Measurements from ENCODE around the gene RGP1.
A peak's percentile ranks its signal among the peaks of the same experiment; 100 is the strongest.

RGP1 gene, protein sequence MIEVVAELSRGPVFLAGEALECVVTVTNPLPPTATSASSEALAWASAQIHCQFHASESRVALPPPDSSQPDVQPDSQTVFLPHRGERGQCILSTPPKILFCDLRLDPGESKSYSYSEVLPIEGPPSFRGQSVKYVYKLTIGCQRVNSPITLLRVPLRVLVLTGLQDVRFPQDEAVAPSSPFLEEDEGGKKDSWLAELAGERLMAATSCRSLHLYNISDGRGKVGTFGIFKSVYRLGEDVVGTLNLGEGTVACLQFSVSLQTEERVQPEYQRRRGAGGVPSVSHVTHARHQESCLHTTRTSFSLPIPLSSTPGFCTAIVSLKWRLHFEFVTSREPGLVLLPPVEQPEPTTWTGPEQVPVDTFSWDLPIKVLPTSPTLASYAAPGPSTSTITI

DNA sequence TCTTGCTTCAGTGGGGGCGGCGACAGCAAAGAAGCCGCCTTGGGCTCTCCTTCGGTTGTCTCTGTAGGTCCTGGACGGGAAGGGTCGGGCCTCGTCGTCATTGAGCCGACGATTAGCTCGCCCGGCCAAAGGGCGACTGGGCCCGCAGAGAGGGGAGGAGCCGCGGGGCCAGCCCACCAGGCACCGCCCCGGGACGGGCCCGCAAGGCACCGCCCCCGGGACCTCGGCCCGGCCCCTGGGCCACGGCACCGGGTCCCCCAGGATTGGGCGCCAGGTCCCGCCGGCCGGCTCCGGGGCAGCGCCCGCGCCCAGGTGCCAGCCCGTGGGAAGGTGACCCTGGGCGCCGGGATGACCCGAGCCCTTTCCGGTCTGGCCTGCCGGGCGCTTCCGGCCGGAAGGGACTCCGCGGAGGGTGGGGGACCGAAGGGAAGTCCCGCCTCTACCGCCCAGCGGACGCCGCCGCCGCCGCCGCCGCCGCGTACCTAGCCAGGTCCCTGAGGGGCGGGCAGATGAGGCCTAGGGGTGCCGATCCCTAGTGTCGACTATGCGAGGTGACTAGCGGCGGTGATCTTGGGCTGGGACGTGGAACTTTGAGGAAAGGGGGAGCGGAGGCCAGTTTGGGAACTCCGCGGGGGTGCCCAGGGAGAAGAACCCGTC is at the start of gene RGP1, which contains the start of gene GBA2:
Gene RGP1 (plus strand): TSS at position 430 of the 657 bp plus-strand sequence. CDS start 469 bp downstream, outside the sequence.
Gene GBA2 (minus strand): TSS at position 371 of the 657 bp plus-strand sequence. CDS start 524 bp downstream, outside the sequence.
- peak; percentile 73 for DNase-seq (ENCODE audit: low spot score)

DNA sequence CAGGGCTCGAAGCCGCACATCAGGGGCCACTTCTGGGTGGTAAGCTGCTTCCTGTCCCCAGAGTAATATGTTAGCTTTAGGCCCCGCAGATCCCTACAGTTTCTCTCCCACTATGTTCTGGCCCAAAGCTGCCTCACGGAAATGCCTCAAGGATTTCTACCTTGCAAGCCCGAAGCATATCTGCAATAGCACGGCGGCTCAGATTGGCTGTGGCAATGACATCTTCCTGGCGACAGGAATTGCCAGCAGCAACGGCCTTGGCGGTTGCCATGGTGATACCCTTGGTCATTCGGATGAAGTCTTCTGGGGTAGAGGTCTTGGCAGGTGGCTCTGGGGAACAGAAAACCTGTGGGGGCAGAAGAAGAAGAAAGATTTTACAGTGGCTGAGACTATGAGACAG is 49.1 kb upstream of the RGP1 start:
- no peak for DNase-seq (ENCODE audit: low spot score)

DNA sequence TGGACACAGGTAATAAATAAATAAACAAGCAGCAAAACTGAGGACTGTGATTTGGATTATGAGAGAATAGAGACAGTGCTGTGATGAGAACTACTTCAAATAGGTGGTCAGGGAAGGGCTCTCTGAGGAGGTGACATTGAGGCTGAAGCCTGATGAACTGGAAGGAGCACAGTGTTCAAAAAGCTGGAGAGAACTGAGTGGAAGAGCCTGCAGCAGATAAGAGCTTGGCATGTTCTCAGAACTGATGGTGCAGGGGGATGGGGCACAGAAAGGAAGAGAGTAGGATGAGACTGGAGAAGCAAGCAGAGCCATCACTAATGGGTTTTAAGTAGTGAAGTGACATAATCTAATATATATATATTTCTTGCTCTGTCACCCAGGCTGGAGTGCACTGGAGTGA is 48.1 kb upstream of the RGP1 start:
- DNase-seq (ENCODE audit: low spot score), result no peak

DNA sequence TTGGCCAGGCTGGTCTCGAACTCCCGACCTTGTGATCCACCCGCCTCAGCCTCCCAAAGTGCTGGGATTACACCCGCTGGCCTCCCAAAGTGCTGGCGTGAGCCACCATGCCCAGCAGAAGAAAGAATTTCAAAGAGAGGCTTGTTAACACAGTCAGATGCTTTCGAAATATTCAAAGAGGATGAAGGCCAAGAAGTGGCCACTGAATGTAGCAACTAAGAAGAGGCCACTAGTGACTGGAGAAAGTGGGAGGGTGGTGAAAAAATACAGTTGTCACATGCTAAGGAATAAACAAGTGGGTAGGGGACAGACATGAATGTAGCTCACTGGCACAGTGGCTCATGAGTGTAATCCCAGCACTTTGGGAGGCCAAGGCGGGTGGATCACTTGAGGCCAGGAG is 46.4 kb upstream of the RGP1 start:
- no peak for DNase-seq (ENCODE audit: low spot score)

DNA sequence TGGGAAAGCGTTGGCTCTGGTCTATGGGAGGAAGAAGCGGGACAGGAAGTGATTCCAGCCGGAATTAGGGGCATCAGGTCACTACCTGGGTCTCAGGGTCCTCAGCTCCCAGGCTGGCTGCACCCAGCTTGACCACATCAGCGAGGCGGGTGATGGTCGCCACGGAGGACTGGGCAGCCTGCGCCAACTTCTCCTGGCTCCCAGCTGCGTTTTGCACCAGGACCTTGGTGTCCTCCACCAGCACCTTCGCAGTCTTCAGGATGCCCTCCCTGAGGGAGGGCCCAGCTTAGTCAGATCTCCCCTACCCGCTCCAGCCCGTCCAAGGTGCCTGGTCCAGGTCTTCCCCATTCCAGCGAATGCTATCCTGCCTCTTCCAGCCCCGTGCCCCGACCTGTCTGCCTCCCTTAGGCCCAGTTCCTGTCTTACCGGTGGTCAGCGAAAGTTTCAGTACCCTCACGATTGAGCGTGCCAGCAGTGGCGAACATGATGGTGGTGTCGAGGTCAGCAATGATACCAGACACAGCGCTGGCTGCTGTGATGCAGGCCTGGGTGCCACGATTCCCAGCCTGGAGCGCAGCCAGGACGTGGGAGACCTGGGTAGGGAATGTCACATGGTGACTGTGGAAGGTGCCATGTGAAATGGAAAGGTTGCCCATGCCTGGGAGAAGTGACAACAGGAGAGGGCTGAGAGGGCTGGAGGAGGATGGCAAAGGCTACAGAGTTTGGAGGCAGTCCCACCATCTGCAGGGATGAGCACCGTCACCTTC is 45.0 kb upstream of the RGP1 start:
- DNase-seq (ENCODE audit: low spot score), result no peak

DNA sequence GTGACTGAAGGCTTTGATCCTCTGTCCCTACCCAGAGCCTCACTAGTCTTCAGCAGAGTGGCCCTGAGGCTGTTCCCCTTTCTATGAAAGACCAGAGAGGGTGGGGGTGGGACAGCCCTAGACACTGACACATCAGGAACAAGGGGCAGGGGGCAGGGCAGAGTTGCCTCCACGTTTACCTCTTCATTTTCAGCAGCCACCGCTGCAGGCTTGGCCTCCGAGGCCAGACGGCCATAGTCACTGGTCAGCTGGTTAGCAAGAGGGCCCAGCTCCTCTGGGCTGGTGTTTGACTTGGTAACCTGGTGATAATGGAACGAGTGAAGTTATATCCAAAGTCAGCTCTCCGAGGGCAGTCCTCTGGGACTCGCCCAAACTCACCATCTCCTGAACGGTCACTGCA is 43.7 kb upstream of the RGP1 start:
- DNase-seq (ENCODE audit: low spot score), result no peak

DNA sequence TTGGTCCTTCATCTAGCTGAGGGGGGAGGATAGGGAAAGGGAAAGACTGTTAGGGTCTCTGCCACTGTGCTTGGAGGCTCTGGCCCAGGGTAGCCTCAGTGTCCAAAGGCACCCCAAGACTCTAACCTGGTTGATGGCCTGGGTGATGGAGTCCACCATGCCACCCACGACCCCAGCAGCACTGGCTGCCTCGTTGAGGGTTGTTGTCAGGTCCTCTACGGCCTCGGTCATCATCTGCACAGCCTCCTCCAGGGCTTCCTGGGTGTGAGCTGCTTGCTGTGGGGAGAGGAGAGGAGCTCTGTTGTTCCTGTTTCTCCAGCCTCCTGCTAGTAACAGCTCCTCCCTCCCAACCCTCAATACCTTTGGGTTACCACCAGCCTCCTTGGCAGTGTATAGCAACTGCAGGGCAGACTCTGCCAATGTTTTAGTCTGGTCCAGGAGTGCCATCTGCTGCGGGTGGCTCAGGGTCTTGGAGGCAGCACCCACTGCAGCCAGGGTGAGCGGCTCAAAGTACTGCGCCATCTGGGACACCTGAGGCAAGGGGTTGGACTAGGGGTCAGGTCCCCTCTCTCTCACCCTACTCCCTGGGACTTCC is 43.2 kb upstream of the RGP1 start:
- DNase-seq (ENCODE audit: low spot score), result no peak

DNA sequence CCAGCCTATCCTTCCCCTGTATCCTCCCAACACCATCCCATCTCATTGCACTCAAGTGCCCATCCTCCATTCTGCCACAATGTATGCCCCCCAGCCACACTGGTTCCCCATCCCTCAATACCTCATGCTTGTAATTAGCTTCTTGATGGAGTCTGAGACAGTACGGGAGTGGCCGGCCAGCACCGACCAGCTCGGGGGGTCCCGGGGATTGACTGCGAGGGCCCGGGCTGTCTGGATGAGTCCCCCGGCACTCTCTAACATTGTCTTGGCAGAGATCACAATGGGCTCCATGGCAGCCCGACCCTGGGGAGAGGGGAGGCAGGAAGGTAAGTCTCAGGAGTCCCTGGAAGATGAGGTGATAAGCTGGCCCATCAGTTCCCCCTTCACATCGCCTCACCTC is 42.1 kb upstream of the RGP1 start:
- no peak for DNase-seq (ENCODE audit: low spot score)

DNA sequence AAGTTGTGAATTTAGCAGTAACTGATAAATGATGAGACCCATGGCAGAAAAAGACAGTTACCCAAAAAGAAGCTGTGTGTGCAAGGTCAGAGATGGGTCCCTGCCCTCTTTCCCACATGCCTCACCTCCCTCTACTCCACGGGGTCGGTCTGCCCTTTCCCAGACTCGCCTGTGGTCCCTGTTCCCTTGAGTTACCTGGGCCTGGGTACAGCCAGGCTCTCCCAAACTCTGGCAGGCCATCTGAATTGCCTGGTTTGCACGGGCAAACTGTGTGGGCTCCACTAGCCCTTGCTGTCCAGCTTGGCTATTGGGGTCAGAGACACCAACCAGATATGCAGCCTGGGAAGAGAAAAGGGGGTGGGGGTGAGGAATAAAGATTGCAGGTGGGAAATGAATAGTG is 40.9 kb upstream of the RGP1 start:
- no peak for DNase-seq (ENCODE audit: low spot score)

DNA sequence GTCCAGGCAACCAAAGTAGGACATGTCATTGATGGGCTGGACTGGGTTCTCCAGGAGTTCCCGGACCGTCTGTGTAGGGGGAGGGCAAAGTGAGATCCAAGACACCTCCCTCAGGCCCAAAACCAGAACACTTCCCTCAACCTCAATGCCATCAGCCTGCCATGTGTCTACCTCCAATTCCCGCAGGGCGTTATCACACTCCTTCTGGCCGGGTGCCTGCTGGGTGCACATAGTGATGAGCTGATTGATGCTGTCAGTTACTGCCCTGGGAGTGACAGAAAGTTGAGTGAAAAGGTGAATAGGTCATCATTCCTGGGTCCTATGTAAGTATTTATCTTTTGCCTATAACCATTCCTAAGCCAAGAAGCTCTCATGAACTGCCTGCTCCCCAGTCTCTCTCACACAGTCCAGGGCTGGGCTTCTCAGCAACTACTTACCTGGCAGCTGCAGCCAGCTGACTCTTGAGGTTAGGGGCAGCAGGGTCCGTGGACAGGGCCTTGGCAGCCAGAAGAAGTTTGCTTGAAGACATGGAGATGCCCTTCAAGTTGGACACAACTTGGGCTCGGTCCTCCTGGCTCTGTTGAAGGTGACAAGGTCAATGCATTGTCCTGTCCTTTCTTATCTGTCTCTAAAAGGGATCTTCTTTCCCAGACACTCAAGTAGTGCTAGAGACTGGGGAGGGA is 38.1 kb upstream of the RGP1 start:
- no peak for DNase-seq (ENCODE audit: low spot score)

DNA sequence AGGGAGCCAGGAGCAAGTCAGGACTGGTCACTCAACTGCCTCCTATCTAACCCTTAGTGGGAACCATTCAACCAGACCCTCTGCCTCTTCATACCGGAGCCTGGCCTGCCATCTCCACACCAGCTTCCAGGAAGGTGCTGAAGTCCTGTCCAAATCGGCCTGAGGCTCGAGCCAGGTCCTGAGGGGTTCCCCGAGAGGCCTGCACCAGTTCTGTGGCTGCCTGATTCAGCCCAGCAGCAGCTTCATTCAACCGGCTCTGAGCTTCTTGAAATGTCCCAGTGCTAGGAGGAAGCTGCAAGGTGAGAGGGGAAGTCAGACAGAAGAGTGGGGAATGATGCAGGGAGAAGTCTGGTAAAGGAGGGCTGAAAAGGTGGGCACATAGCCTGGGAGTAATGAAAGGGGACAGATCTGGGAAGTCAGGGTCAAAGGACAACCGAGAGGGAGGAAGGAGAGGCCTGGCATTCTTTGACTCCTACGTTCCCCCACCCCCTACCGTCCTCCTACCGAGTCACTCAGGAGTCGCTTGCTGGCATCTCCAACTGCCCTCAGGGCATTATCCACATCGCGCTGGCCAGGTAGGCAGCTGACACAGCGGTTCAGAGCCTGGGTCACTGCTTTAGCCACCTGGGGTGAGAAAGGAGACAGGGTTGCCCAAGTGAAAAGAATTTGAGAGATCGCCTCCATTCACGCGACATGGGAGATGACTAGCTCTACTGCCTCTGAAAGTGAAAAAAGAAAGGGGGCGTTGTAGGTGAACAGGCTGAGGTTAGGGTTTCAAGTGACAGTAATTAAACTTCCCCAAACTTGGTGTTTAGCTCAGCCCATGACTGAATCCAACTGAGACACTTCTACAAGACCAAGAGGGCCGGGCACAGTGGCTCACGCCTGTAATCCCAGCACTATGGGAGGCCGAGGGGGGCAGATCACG is 37.3 kb upstream of the RGP1 start:
- no peak for DNase-seq (ENCODE audit: low spot score)

DNA sequence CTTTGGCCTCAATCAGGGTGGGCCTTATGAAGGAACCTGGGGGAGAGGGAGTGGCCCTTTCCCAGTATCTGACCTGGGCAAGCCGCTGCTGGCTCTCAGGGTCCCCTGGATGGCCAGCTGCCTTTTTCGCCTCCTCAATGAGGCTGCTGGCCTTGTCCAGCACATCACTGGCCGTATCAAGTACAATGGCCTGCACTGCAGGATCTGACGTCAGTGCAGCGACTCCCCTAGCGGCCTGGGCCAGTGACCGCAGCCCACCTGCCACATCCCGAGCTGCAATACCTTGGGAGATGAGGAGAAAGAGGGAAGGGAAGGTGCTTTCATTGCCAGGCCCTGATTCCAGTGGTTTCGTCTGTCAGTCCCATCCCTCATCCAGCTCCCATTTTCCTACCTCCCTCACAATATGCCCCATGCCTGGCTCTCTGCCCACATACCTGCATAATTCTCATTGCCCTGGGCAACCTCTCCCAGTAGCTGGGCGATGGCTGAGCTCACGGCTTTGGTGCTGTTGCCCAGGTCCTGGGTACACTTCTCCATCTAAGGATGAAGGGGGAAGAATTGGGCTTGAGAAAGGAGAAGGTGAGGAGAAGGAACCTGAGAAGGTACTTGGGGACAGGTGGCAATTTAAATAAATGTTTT is 36.2 kb upstream of the RGP1 start:
- no peak for DNase-seq (ENCODE audit: low spot score)

DNA sequence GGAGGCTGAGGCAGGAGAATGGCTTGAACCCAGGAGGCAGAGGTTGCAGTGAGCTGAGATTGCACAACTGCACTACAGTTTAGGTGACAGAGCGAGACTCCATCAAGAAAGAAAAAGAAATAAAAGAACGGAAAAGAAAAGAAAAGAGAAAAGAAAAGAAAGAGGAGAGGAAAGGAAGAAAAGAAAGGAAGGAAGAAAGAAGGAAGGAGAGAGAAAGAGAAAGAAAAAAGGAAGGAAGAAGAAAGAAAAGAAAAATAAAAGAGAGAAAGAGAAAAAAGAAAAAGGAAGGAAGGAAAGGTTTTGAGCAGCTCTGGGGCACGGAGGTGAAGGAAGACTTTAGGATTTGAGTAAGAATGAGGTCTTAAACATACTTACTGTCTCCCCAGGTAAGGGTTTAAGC is 35.5 kb upstream of the RGP1 start:
- DNase-seq (ENCODE audit: low spot score), result no peak

DNA sequence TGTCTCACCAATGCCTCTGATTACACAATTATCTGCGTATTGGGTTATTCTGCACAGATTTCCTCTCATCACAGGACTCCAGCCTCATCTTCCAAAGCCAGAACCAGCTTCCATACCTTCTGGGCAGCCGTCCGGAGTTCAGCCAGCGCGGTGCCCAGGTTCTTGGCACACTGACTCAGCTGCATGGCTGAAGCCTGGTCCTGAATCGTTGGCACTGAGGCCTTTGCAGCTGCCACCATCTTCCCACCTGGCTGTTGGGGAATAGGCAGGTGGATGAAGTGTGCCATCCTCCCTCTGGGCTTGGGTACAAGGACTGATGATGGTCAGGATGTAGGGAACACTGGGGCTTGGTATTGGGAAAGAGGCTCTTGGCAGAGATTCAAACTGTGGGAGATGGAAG is 35.0 kb upstream of the RGP1 start:
- DNase-seq (ENCODE audit: low spot score), result no peak

DNA sequence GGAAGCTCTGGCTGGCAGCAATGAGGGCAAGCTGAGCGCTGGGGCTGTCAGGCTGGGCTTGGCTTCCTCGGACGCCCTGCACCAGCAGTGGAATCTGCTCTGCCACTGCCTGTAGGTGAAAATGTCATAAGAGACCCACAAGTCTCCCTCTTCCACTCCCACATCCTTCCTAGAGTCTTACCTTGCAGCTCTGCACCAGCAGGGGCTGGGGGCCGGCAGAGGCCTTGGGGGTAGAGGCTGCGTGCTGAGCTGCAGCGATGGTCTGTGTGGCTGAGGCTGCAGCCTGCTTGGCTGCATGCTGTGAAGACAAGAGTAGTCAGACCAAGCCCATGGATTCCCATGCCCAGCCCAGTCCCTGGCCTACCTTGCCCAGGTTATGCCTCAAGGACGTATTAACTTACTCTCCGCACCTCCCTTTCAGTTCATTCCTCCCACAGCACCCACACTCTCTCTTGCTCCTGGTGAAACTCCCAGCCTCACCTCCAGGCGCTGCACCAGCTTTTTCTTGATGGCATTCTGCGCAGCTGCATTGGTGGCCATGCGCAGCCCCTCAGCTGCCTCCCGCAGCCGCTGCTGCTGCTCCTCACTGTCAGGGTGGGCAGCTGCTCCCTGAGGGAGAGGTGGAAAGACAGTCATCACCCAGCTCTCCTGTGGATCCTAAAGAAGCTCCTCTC is 34.4 kb upstream of the RGP1 start:
- no peak for DNase-seq (ENCODE audit: low spot score)

DNA sequence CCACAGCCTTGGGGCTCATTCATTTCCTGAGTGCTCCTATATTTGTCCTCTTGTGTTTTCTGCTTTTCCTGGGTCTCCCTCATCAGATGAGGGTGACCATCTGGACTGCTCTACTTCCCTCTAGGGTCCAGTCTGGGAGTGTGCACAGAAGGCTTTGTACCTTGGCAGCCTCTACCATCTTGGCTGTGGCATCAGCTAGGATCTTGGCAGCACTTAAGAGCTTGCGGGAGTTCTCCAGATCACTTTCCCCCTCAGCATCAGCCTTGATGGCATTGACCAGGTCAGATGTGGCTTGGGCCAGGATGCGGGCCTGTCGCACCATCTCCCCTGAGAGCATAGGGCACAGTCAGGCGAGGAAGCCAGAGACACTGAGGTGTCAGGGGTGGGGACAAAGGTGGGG is 32.9 kb upstream of the RGP1 start:
- no peak for DNase-seq (ENCODE audit: low spot score)

DNA sequence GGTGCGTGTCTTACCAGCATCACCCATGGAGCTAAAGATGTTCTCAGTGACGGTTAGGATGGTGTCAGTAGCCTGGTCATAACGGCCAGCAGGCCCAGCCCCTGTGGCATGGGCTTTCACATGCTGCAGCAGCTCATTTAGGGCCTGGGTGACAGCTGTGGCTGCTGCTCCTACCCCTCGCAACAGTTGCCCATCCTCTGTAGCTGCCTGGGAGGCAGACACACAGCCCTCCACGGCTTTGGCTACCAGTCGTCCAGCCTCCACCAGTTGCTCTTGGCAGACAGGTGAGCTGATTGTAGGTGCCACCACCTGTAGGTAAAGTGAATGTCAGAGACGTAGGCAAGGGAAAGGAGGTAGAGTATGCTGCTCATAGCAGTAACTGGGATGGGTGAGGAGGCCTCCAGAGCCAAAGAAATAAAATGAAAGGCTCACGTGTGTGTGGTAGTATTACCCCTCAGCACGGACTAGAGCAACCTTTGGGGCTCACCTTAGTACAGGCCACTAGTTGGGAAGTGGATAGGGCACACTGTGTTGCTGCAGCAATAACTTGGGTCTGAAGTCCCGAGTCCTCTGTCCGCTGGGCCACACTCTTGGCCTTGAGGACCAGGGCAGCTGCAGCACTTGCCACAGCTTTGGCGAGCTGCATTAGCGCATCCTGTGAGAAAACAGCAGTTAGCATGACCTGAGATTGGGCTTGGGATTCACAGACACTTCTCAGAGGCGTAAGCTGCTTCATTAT is 31.8 kb upstream of the RGP1 start:
- no peak for DNase-seq (ENCODE audit: low spot score)

DNA sequence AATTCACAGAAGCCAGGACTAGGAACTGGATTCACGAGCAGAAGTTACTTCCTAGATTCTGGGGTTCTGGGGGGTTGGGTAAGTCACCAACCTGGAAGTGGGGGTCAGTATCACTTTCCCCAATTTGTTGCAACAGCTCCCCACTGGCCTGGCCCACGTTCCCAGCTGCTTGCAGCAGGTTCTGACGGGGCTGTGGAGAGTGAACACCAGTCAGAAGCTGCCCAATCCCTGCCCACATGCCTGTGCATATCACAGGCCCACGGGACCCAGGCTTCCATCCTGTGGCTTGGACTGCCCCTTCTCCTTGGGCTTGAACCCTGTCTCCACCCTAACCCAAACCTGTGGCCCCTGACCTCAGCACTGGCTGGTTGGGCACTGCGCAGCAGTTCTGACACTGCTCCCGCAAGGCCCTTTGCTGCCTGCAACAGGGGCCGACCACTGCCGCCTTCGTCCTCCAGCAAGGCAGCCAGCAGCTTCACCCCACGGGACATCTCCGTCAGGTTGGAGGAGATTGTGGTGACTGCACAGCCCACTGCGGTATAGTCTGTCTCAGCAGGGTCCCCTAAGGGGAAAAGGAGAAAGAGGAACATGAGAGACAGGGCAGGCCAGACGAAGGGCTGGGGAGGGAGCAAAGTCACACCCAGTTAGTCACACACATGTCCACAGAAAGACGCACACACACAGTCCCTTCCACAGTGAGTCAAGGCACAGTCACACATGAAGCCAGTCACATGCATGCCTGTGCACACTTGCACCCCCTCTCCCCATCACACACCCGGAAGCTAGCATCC is 30.2 kb upstream of the RGP1 start:
- no peak for DNase-seq (ENCODE audit: low spot score)

All from hematopoietic multipotent progenitor cell treated with erythropoietin and hydrocortisone succinate and interleukin-3 and kit ligand, for 17 days (in vitro differentiated cells).